PC-9 (cell line): ENCODE results near the gene DNASE1L3. TPM values are rescaled to one million over a fixed set of nuclear protein-coding genes. Genes with fewer than 3 reads are reported as not detected.

ENCODE experiments used
- BruUV-seq: library from RNA; stranded (reverse); fragments of 400-500 nt; replicated peaks from 2 replicates; lab custom pipeline; 2021; lab: Mats Ljungman, UMichigan
- CTCF ChIA-PET: fragments of 300-600 bp; sonication (Branson Sonifier 250); formaldehyde crosslinking; loops from one replicate; lab custom pipeline; 2022; ENCODE audit warnings: antibody characterized with exemption; lab: Charles Lee
- POLR2A ChIA-PET: fragments of 300-600 bp; sonication (Branson Sonifier 250); formaldehyde crosslinking; loops from one replicate; lab custom pipeline; 2022; ENCODE audit warnings: antibody characterized with exemption; ENCODE audit not compliant: unreplicated experiment; lab: Charles Lee
- DNase-seq, 2 experiments: peaks; one replicate each; pipeline versions ENCODE4 v3.0.0 to v3.0.0-alpha.2; 2015 to 2022; ENCODE audit warnings: mixed read lengths in 1 of 2
- H2AFZ ChIP-seq: fragments of 200-600 bp; sonication (generic); 2 replicates; pipeline ENCODE4 v1.8.1; 2017; ENCODE audit warnings: antibody characterized with exemption
- H3F3A ChIP-seq: fragments of 200-600 bp; sonication (generic); 2 replicates; pipeline ENCODE4 v1.8.1; 2017; ENCODE audit warnings: antibody characterized with exemption, mild to moderate bottlenecking, low read depth; ENCODE audit not compliant: insufficient read depth
- H3K27ac ChIP-seq: fragments of 200-600 bp; sonication (generic); 2 replicates; pipeline ENCODE4 v1.6.1; 2016; ENCODE audit warnings: mixed run types
- H3K27me3 ChIP-seq: fragments of 200-600 bp; sonication (generic); 2 replicates; pipeline ENCODE4 v1.6.1; 2016; ENCODE audit warnings: low read depth, mixed run types; ENCODE audit not compliant: insufficient read depth
- H3K36me3 ChIP-seq: fragments of 200-600 bp; sonication (generic); 2 replicates; pipeline ENCODE4 v1.6.1; 2016; ENCODE audit warnings: low read depth, mixed run types
- H3K4me1 ChIP-seq: fragments of 200-600 bp; sonication (generic); replicated peaks from 2 replicates; pipeline ENCODE4 v1.6.1; 2016; ENCODE audit warnings: mixed run types; ENCODE audit not compliant: insufficient read depth
- H3K4me2 ChIP-seq: fragments of 200-600 bp; sonication (generic); 2 replicates; pipeline ENCODE4 v1.6.1; 2017; ENCODE audit warnings: mixed run types
- H3K4me3 ChIP-seq: fragments of 200-600 bp; sonication (generic); 2 replicates; pipeline ENCODE4 v1.6.1; 2016; ENCODE audit warnings: mixed run types
- H3K79me2 ChIP-seq: fragments of 200-600 bp; sonication (generic); 2 replicates; pipeline ENCODE4 v1.6.1; 2017; ENCODE audit warnings: low read depth, mixed run types
- H3K9me2 ChIP-seq: fragments of 200-600 bp; sonication (generic); 2 replicates; pipeline ENCODE4 v1.8.1; 2017; ENCODE audit warnings: mild to moderate bottlenecking; ENCODE audit not compliant: insufficient read depth
- H3K9me3 ChIP-seq: fragments of 200-600 bp; sonication (generic); 2 replicates; pipeline ENCODE4 v1.8.1; 2016; ENCODE audit warnings: low read depth; ENCODE audit not compliant: insufficient read depth
- H4K20me1 ChIP-seq: fragments of 200-600 bp; sonication (generic); 2 replicates; pipeline ENCODE4 v1.8.1; 2017; ENCODE audit not compliant: insufficient read depth
- CTCF ChIP-seq: fragments of 200-600 bp; sonication (generic); conservative IDR thresholded peaks from 2 replicates; pipeline ENCODE4 v1.6.1; 2017; ENCODE audit warnings: mixed run types, antibody characterized with exemption, mild to moderate bottlenecking, moderate library complexity
- EZH2 ChIP-seq: fragments of 200-600 bp; sonication (generic); IDR thresholded peaks from 2 replicates; pipeline ENCODE4 v1.8.0; 2017; ENCODE audit warnings: antibody characterized with exemption, low read depth
- intact Hi-C: fragments of 100-400 bp; cut with micrococcal nuclease; formaldehyde crosslinking; loops from one replicate; pipeline ENCODE4 v1.10.0; 2022; ENCODE audit not compliant: unreplicated experiment
- total RNA-seq: library from RNA; stranded (reverse); gene quantifications from 2 replicates; pipeline ENCODE4 v1.2.3, GENCODE V29; 2021

Gene DNASE1L3
- total RNA-seq, 1 experiment from 2014 or later, result not detected

GRCh38 chr3:58198362-58198761 lies 12.4 kb downstream of the DNASE1L3 start:
- Histone ChIP-seq H4K20me1 (no peaks in the 10 kb centered on the region), H3K27ac (no peak overlapping the region), H3K9me3 (no peaks in the 10 kb centered on the region), H3K79me2 (no peaks in the 10 kb centered on the region), H3K4me3 (no peak overlapping the region), H3K27me3 (no peaks in the 10 kb centered on the region), H3K36me3 (no peaks in the 10 kb centered on the region), H2AFZ (no peak overlapping the region), H3K9me2 (no peaks in the 10 kb centered on the region), H3F3A (no peaks in the 10 kb centered on the region), H3K4me2 (no peak overlapping the region), H3K4me1 (no peaks in the 10 kb centered on the region)
- POLR2A ChIA-PET, result interaction anchor here (0.5 kb wide), 1 partner anchor 228 kb away, joined by 4 read pairs; no protein-coding TSS in a partner anchor
- DNase-seq, result no peak
- CTCF ChIA-PET, result no interaction called here
- intact Hi-C loops, result no loop called here
- BruUV-seq, result no TSS peak
- TF ChIP-seq EZH2 (no peak), CTCF (no peak)

- Histone ChIP-seq H2AFZ (no peak overlapping the region), H3K4me3 (no peak overlapping the region), H3K9me2 (no peaks in the 10 kb centered on the region), H3K36me3 (no peaks in the 10 kb centered on the region), H4K20me1 (no peaks in the 10 kb centered on the region), H3K27me3 (no peaks in the 10 kb centered on the region), H3K9me3 (no peaks in the 10 kb centered on the region), H3K79me2 (no peaks in the 10 kb centered on the region), H3K4me1 (no peaks in the 10 kb centered on the region), H3K4me2 (no peak overlapping the region), H3F3A (no peaks in the 10 kb centered on the region), H3K27ac (no peak overlapping the region)
- intact Hi-C loops, result no loop called here
- BruUV-seq, result no TSS peak
- ChIA-PET CTCF (no interaction called here), POLR2A (no interaction called here)
- TF ChIP-seq EZH2, result no peak
- TF ChIP-seq CTCF, result no peak
- no peak for DNase-seq
Observed at GRCh38 chr3:58197588-58197987, 13.2 kb downstream of the DNASE1L3 start.

- no TSS peak for BruUV-seq
- no peaks in the 10 kb centered on the region for H3K9me2 ChIP-seq
- H3K36me3 ChIP-seq, result no peaks in the 10 kb centered on the region
- H3K27me3 ChIP-seq, result no peaks in the 10 kb centered on the region
- H3K4me2 ChIP-seq, result no peak overlapping the region
- no peaks in the 10 kb centered on the region for H3K9me3 ChIP-seq
- CTCF ChIA-PET, result no interaction called here
- no peaks in the 10 kb centered on the region for H3F3A ChIP-seq
- no peak for DNase-seq
- intact Hi-C loops, result no loop called here
- POLR2A ChIA-PET, result no interaction called here
- no peak overlapping the region for H2AFZ ChIP-seq
- H4K20me1 ChIP-seq, result no peaks in the 10 kb centered on the region
- no peaks in the 10 kb centered on the region for H3K79me2 ChIP-seq
- TF ChIP-seq CTCF (no peak), EZH2 (no peak)
- H3K4me3 ChIP-seq, result no peak overlapping the region
- H3K4me1 ChIP-seq, result 0 out of 2 replicates have a peak, but pooled peaks cover 4% of the 10 kb centered on the region
- H3K27ac ChIP-seq, result no peak overlapping the region
Observed at GRCh38 chr3:58193682-58194407, 16.9 kb downstream of the DNASE1L3 start.
